Measurements from ENCODE around the gene CALHM3. TPM values are rescaled to one million over a fixed set of nuclear protein-coding genes. Genes with fewer than 3 reads are reported as not detected.

The CALHM3 gene
- total and polyA plus RNA-seq, 2 experiments from 2014 or later = 0.14 to 0.19 TPM

GRCh38 chr10:103466734-103467133 lies 12.3 kb downstream of the CALHM3 start:
- Histone ChIP-seq H3K79me2 (replicated peaks; ENCODE audit: insufficient read depth) (no peaks in the 10 kb centered on the region), H3F3A (replicated peaks; ENCODE audit: low read depth) (no peaks in the 10 kb centered on the region), H2AFZ (no peak overlapping the region), H3K9me2 (ENCODE audit: insufficient read depth) (no peaks in the 10 kb centered on the region), H4K20me1 (replicated peaks; ENCODE audit: insufficient read depth) (no peaks in the 10 kb centered on the region), H3K27ac (ENCODE audit: low read depth) (no peak overlapping the region), H3K4me2 (no peak overlapping the region), H3K4me1 (ENCODE audit: insufficient read depth) (no peaks in the 10 kb centered on the region), H3K27me3 (ENCODE audit: insufficient read depth) (no peaks in the 10 kb centered on the region), H3K4me3 (no peak overlapping the region), H3K36me3 (ENCODE audit: insufficient read depth) (no peaks in the 10 kb centered on the region)
- ATAC-seq (no peak), DNase-seq (ENCODE audit: low spot score) (no peak)
- TF ChIP-seq EZH2 (IDR thresholded peaks at IDR 0.05; ENCODE audit: low read depth, unreplicated experiment) (no peak), CREB1 (CRISPR knock-in tag; IDR thresholded peaks at IDR 0.05; ENCODE audit: low read depth) (no peak), ZNF114 (CRISPR knock-in tag; IDR thresholded peaks at IDR 0.05) (no peak), JUNB (IDR thresholded peaks at IDR 0.05; ENCODE audit: unreplicated experiment) (no peak), EZH2phosphoT487 (IDR thresholded peaks at IDR 0.05; ENCODE audit: unreplicated experiment) (no peak), NANOG (IDR thresholded peaks at IDR 0.05; ENCODE audit: borderline replicate concordance) (no peak), ZNF331 (CRISPR knock-in tag; IDR thresholded peaks at IDR 0.05; ENCODE audit: low read depth) (no peak), STAT1 (IDR thresholded peaks at IDR 0.05; ENCODE audit: unreplicated experiment) (no peak), ZNF462 (CRISPR knock-in tag; IDR thresholded peaks at IDR 0.05) (no peak), CTCF (conservative IDR thresholded peaks at IDR 0.05; ENCODE audit: low read depth in 2 of 2) (no peak), REST (IDR thresholded peaks at IDR 0.05; ENCODE audit: unreplicated experiment) (no peak), POLR2AphosphoS5 (IDR thresholded peaks at IDR 0.05; ENCODE audit: low read depth) (no peak), ETS1 (IDR thresholded peaks at IDR 0.05) (no peak)
- peaks cover 13% of the 10 kb centered on the region for H3K27me3 Mint-ChIP-seq (ENCODE audit: insufficient read depth, low read depth, poor library complexity)
- peaks cover 13% of the 10 kb centered on the region for H3K4me1 Mint-ChIP-seq
- H3K9me3 Mint-ChIP-seq = no peaks in the 10 kb centered on the region
- no peak overlapping the region for H3K4me3 Mint-ChIP-seq
- H3K27ac Mint-ChIP-seq = no peak overlapping the region
- no peaks in the 10 kb centered on the region for H3K36me3 Mint-ChIP-seq (ENCODE audit: low read depth)

Measured in GM23338 (cell line).